Measurements from ENCODE around the gene EMILIN1.
A peak's percentile ranks its signal among the peaks of the same experiment; 100 is the strongest.
"Not testable (repeated sequence)": the region's sequence is repeated elsewhere in the genome, so short reads cannot be mapped to it uniquely, and the experiment has no call there.

Gene EMILIN1

DNA sequence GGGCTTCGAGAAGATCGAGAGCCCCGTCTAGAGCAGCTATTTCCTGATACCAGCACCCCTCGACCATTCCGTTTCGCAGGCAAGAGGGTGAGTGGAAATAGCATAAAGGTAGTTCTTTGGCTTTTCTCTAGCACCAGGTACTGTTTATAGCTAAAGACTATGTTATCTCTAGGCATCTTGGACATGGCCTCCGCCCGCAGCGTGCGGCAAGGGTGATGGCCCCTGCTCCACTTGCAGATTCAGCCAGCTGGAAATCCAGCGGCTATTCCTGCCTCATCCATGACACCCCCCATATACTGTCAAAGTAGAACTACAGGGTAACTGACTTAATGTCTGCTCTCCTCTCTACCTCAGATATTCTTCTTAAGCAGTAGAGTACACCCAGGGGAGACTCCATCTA, 23.7 kb upstream of the EMILIN1 start:
- DNase-seq = no peak

DNA sequence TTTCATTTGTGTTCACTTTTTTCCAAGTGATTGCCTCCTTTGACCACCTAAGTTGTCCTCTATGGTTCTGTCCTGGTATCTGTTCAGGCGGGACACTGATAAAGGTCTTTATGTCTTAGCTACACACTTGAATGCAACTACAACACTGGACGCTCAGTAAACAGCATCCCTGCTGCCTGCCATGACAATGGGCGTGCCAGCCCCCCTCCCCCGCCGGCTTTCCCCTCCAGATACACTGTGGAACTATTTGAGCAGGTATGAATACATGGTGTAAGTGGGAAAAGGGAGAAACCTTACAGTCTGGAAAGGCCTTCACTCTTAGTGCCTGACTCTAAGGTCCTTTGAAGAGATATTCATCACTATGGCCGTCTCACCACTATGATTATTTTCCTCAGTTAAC, 21.2 kb upstream of the EMILIN1 start:
- no peak for DNase-seq

DNA sequence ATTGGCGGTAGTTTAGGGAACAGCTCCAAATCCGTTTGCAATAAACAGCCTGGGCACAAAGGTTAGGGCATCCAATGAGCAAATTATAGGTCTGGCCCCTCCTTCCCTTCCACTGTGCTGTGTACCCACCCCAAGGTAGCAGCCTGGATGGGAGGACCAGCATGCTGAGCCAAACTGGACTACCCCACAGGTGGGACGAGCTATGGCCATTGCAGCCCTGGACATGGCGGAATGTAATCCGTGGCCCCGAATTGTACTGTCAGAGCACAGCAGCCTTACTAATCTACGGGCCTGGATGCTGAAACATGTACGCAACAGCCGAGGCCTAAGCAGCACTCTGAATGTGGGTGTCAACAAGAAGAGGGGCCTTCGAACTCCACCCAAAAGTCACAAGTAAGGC, 20.2 kb upstream of the EMILIN1 start:
- no peak for DNase-seq

DNA sequence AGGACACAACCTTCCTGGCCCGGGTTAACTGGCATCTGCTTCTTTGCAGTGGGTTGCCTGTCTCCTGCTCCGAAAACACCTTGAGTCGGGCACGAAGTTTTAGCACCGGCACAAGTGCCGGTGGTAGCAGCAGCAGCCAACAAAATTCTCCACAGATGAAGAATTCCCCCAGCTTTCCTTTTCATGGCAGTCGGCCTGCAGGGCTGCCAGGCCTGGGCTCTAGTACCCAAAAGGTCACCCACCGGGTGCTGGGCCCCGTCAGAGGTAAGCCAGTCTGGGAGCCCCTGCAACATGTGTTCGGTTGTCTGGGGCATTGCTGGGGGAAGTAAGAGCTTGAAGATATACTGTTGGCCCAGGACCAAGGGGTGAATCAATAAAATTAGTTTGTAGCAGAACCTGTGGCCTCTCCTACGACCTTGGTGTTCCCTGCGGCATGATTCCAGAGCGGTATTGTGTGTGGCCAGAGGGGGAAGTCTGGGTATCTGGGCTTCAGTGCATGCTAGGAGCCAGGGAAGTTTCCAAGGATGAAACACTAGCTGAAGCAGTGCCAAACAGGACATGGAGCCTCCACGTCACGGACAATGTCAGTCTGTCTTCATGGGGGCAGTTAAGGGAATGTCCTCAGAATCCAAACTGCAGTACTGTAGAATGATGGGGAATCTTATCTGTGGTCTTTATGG, 19.1 kb upstream of the EMILIN1 start:
- no peak for DNase-seq

GRCh38 chr2:27060323-27060722, 18.1 kb upstream of the EMILIN1 start:
- no peak for DNase-seq

GRCh38 chr2:27065128-27065527, 13.3 kb upstream of the EMILIN1 start:
- DNase-seq = no peak

GRCh38 chr2:27067385-27067784, 11.0 kb upstream of the EMILIN1 start:
- no peak for DNase-seq

- no peak for DNase-seq
Observed at GRCh38 chr2:27069436-27069835, 9.0 kb upstream of the EMILIN1 start.

- no peak for DNase-seq
Observed at GRCh38 chr2:27069961-27070618, 8.3 kb upstream of the EMILIN1 start.

- DNase-seq = no peak
Observed at GRCh38 chr2:27070653-27071276, 7.7 kb upstream of the EMILIN1 start.

DNA sequence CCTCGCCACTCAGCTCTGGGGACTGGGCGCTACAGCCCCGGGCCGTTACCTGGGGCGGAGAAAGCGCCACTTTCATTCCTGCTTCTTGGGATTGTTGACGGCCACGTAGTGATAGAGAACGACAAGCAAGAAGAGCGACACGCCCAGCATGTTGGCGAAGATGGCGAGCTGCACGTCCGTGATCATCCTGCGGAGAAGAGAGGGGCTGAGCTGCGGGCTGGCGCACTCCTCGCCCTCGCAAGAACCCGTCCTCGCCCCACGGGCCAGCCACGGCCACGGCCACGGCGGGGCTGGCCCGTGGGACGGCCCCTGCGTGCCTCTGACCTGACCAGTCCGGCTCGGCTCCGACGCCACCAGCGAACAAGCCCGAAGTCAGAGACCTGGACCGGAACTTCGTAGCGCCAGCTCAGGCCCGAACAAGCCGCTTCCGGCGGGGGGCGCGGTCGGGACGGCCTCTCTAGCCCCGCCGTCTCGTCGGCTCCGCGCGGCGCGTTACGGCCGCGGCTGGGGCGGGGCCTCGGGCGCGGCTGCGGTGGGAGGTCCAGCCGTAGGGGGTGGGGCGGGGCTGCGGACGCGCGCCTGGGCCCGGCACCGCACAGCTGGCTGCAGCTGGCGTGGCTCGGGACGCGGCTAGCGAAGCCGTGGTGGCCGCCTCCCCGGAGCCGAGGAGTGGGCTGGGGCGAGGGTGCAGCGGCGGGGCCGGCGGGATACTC, 7.0 kb upstream of the EMILIN1 start, which contains the start of gene OST4:
Gene OST4, minus strand, starts transcription at position 378 of the 713 bp plus-strand sequence.
- DNase-seq = peak; percentile 91

DNA sequence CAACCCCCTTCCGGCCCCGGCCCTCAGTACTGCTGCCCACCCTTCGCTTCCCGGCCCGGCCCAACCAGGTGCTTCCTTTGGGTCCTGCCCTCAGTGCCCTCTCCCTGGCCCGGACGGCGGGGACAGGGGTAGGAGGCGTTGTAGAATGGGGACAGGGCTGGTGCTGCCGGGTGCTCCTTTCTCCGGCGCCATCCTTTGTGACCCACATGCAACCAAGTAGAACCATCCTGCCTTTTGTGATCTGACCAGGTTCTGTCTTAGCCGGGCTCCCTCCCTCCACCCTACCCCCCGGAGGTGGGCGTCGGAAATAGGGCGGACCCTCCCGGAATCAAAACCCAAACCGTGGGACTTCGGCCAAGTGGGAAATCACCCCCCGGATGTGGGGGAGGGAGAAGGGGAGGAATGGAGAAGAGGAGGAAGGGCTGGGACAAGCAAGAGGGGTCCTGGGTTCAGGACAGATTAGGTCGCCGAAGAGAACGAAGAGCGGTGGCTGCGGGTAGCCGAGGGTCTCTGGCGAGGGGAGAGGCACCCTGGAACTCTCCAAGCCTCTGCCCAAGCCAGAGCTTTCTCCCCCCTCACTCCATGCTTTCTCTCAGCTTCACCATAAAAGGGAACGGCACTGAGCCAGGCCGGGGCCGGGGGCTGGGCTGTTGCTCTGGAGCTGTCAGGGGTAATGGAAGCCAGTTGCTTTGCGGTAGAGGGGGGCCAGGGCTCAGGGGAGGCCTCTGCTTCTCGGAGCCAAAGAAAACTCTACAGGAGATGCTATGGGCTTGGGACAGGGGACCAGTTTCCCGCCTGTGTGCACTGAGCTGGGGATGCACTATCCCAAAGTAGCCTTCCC, 6.2 kb upstream of the EMILIN1 start:
- peak; percentile 17 for DNase-seq

- no peak for DNase-seq
Observed at GRCh38 chr2:27072920-27073319, 5.5 kb upstream of the EMILIN1 start.

DNA sequence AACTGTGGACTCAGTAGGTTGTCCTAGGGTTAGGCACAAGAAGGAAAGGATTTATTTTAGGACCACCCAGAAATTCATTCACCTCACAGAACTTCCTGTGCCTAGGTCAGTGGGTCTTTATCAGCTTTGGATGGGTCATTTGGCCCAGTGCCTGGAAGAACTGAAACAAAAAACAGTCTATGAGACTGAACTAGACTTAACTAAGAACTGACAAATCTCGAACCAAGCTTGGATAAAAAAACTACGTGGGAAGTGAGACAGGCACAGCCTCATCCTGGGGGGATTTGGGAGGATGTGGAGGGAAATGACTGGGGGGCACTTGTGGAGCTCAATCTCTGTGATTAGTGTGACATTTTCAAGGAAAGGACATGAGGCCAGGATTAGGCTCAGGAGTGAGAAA, 4.6 kb upstream of the EMILIN1 start:
- no peak for DNase-seq

- DNase-seq = no peak
Observed at GRCh38 chr2:27074738-27075565, 3.5 kb upstream of the EMILIN1 start.

DNA sequence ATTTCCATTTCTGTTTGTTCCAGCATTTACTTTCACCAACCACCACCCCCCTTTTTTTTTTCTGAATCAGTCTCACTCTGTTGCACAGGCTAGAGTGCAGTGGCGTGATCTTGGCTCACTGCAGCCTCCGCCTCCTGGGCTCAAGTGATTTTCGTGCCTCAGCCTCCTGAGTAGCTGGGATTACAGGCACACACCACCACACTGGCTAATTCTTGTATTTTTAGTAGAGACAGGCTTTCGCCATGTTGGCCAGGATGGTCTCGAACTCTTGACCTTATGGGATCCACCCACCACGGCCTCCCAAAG, 2.9 kb upstream of the EMILIN1 start:
- not testable (repeated sequence) for DNase-seq

GRCh38 chr2:27076323-27076722, 2.1 kb upstream of the EMILIN1 start:
- no peak for DNase-seq

DNA sequence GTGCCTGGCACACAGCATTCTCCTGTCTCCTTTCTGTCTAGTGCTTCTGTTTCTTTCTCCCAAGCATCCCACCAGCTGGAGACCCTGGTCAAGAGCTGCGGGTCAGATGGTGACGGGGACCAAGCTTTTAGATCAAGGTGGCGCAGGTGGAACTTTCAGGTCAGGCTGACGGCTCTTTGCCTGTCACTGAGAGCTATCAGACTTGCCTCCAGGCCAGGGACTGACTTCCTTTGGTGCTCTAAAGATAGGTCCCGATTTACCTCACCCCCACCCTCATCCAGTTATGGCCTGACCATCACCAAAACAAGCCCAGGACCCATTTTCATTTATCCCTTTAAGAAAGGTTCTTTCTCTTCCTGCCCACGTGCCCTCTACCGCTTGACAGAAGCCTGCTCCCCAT, 1.2 kb upstream of the EMILIN1 start:
- DNase-seq = no peak

DNA sequence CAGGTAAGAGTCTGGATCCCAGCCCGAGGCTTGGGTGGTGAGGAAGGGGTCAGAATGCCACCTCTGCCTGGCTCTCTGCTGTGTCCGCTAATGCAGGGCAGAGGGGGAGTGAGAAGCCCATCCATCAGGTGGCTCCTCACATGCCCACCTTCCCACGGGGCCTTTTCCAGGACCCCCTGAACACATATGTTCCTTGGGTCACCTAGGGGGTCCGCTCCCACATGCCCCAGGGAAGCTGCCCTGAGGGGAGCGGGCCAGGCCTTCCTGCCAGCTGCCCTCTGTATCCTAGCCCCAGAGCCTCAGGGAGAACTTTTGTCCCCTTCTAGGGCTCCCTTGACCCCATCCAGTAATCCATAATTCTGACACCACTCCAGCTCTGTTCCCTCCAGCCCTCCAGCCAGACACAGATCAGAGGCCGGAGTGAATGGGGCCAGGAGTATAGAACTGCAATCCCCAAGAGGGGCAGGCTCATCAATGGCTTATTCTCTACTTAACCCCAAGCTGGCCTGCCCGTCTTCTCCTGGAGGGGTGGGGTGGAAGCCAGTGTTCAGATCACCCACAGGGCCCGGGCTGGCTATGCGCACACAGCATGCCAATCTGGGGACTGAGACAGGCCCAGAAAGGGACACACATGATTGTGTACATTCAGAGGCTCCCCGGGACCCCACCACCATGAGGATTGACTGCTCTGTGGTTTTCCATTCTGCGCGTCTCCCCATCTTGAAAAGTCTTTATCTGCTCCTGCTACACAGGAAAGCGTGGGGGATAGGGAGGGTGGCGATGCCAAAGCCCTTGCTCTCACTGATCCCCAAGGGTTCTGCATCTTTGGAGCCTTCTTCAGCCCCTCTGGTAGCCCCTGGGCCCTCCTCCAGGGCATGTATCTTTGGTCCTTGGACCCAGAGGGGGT, 1.1 kb downstream of the EMILIN1 start:
- DNase-seq = peak; percentile 26

DNA sequence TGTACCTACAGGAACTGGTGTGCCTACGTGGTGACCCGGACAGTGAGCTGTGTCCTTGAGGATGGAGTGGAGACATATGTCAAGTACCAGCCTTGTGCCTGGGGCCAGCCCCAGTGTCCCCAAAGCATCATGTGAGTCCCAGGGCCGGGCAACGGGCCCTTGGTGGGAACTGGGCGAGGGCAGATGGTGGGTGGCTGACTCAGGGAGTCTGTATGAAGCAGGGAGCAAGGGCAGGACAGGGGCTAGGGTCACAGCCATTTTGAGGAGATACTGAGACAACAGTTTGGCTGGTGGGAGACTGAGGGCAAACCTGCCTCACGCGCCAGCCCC, 1.7 kb downstream of the EMILIN1 start:
- DNase-seq = peak; percentile 18

DNA sequence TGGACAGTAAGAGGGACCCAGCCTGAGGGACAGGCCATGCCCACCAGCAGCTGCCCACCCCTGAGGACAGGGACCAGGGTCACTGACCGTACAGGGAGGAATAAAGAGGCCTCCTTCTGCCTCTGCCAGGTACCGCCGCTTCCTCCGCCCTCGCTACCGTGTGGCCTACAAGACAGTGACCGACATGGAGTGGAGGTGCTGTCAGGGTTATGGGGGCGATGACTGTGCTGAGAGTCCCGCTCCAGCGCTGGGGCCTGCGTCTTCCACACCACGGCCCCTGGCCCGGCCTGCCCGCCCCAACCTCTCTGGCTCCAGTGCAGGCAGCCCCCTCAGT, 2.2 kb downstream of the EMILIN1 start:
- DNase-seq = no peak

Measured in EL (cell line).